Esophagus muscularis mucosa (tissue), 3 donors: ENCODE results near the gene CISD3.

ENCODE experiments used
- POLR2A ChIP-seq: fragments of 450-650 bp; IDR thresholded peaks from one replicate; pipeline ENCODE4 v1.6.1; 2017; ENCODE audit warnings: antibody characterized with exemption, moderate library complexity, mild to moderate bottlenecking, low read depth
- TF ChIP-seq, protein P1 (sequence below), 3 experiments: fragments of 200-600 bp in 2 of 3; fragments of 450-650 bp in 1 of 3; sonication (generic) in 2 of 3; IDR thresholded peaks; one replicate each; pipeline ENCODE4 v1.5.1; 2017 to 2019; ENCODE audit warnings: antibody characterized with exemption in 3 of 3, mild to moderate bottlenecking in 2 of 3, moderate library complexity in 1 of 3

DNA sequence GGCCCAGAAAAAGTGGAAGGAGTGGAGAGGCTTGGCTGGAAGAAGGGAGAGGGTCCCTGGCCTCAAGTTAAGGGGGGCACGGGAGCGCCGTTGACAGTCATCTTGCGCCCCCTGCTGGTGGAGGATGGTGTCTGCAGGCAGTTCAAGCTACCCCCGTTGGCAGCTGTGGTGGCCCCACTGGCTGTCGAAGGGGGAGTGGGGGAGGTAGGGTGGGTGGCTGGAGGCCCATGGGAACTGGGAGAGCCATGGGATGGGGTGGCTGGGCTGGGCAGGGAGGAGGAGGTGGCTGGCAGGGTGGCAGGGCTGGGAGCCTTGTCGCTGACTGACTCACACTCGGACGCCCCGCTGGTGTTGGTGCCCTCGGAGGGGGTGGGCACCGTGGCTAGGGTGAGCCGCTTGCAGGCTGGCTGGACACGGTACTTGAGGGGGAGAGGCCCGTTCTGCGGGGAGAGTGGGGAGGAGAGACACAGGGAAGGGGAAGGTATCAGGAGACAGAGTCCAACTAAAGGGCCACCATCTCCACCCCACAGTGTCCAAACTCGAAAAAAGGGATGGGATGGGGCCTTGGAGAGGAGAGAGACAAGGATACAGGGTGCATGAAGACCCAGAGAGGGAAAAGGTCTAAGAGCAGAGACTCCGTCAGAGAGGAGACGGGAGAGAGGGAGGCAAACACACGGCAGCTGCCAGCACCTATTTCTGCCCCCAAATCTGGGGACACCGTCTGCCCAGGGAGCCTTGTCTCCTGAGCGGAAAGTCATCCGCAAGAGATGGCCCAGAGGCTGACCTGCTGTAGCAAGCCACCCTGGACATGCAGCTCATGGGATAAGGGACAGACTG is 5.2 kb downstream of the CISD3 start:
- TF ChIP-seq, protein P1, sequence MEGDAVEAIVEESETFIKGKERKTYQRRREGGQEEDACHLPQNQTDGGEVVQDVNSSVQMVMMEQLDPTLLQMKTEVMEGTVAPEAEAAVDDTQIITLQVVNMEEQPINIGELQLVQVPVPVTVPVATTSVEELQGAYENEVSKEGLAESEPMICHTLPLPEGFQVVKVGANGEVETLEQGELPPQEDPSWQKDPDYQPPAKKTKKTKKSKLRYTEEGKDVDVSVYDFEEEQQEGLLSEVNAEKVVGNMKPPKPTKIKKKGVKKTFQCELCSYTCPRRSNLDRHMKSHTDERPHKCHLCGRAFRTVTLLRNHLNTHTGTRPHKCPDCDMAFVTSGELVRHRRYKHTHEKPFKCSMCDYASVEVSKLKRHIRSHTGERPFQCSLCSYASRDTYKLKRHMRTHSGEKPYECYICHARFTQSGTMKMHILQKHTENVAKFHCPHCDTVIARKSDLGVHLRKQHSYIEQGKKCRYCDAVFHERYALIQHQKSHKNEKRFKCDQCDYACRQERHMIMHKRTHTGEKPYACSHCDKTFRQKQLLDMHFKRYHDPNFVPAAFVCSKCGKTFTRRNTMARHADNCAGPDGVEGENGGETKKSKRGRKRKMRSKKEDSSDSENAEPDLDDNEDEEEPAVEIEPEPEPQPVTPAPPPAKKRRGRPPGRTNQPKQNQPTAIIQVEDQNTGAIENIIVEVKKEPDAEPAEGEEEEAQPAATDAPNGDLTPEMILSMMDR (IDR thresholded peaks at IDR 0.05), result peak; percentile 94 to 97 (median 95)
- no peak for TF ChIP-seq POLR2A
